Chondrocyte (in vitro differentiated cells): ENCODE measurements around the gene USF2. TPM values are rescaled to one million over a fixed set of nuclear protein-coding genes. Genes with fewer than 3 reads are reported as not detected.
A peak's percentile ranks its signal among the peaks of the same experiment; 100 is the strongest.

Experiments used
- DNase-seq: peaks from one replicate; pipeline ENCODE4 v3.0.0; 2021; ENCODE audit warnings: mixed read lengths, low spot score
- H3K27ac Mint-ChIP-seq: one replicate; pipeline ENCODE4 v1.8.0; 2021; ENCODE audit warnings: mild to moderate bottlenecking, moderate library complexity, mixed read lengths; ENCODE audit not compliant: unreplicated experiment
- H3K27me3 Mint-ChIP-seq: 2 replicates; pipeline ENCODE4 v1.8.0; 2021; ENCODE audit warnings: low read depth, mixed read lengths
- H3K36me3 Mint-ChIP-seq: 2 replicates; pipeline ENCODE4 v1.8.0; 2021; ENCODE audit warnings: low read depth, mixed read lengths
- H3K4me1 Mint-ChIP-seq: 2 replicates; pipeline ENCODE4 v1.8.0; 2021; ENCODE audit warnings: low read depth, mild to moderate bottlenecking, mixed read lengths
- H3K4me3 Mint-ChIP-seq: one replicate; pipeline ENCODE4 v1.8.0; 2021; ENCODE audit warnings: mild to moderate bottlenecking, moderate library complexity, mixed read lengths; ENCODE audit not compliant: unreplicated experiment
- H3K9me3 Mint-ChIP-seq: 2 replicates; pipeline ENCODE4 v1.8.0; 2021; ENCODE audit warnings: low read depth, mixed read lengths
- total RNA-seq: library from RNA; stranded (reverse); gene quantifications from 3 replicates; pipeline ENCODE4 v1.2.1, GENCODE V29; 2021
- TF ChIP-seq, protein P1 (sequence below): fragments of 200-600 bp; sonication (generic); IDR thresholded peaks from 2 replicates; pipeline ENCODE4 v1.5.0; 2021; ENCODE audit warnings: antibody characterized with exemption, mild to moderate bottlenecking, moderate library complexity

The USF2 gene
- total RNA-seq, 1 donor from 2014 or later = 86.1 TPM

GRCh38 chr19:35305181-35305580, 36.4 kb downstream of the USF2 start:
- no peaks in the 10 kb centered on the region for H3K4me1 Mint-ChIP-seq
- peaks cover 6% of the 10 kb centered on the region for H3K27me3 Mint-ChIP-seq
- TF ChIP-seq, protein P1, sequence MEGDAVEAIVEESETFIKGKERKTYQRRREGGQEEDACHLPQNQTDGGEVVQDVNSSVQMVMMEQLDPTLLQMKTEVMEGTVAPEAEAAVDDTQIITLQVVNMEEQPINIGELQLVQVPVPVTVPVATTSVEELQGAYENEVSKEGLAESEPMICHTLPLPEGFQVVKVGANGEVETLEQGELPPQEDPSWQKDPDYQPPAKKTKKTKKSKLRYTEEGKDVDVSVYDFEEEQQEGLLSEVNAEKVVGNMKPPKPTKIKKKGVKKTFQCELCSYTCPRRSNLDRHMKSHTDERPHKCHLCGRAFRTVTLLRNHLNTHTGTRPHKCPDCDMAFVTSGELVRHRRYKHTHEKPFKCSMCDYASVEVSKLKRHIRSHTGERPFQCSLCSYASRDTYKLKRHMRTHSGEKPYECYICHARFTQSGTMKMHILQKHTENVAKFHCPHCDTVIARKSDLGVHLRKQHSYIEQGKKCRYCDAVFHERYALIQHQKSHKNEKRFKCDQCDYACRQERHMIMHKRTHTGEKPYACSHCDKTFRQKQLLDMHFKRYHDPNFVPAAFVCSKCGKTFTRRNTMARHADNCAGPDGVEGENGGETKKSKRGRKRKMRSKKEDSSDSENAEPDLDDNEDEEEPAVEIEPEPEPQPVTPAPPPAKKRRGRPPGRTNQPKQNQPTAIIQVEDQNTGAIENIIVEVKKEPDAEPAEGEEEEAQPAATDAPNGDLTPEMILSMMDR = no peak
- no peak for DNase-seq
- no peaks in the 10 kb centered on the region for H3K36me3 Mint-ChIP-seq
- no peak overlapping the region for H3K4me3 Mint-ChIP-seq
- H3K27ac Mint-ChIP-seq = no peak overlapping the region
- H3K9me3 Mint-ChIP-seq = no peaks in the 10 kb centered on the region

GRCh38 chr19:35306473-35307246, 37.9 kb downstream of the USF2 start:
- H3K27ac Mint-ChIP-seq = no peak overlapping the region
- no peak overlapping the region for H3K4me3 Mint-ChIP-seq
- no peak for DNase-seq
- no peaks in the 10 kb centered on the region for H3K9me3 Mint-ChIP-seq
- H3K36me3 Mint-ChIP-seq = no peaks in the 10 kb centered on the region
- TF ChIP-seq, protein P1 = peak; percentile 39
- H3K4me1 Mint-ChIP-seq = no peaks in the 10 kb centered on the region
- peaks cover 6% of the 10 kb centered on the region for H3K27me3 Mint-ChIP-seq

GRCh38 chr19:35307931-35308330, 39.2 kb downstream of the USF2 start:
- Mint-ChIP-seq H3K36me3 (no peaks in the 10 kb centered on the region), H3K27ac (no peak overlapping the region), H3K4me3 (no peak overlapping the region), H3K27me3 (peaks cover 6% of the 10 kb centered on the region), H3K4me1 (no peaks in the 10 kb centered on the region), H3K9me3 (no peaks in the 10 kb centered on the region)
- TF ChIP-seq, protein P1 = no peak
- no peak for DNase-seq

GRCh38 chr19:35308910-35309309, 40.1 kb downstream of the USF2 start:
- TF ChIP-seq, protein P1 = no peak
- DNase-seq = no peak
- H3K4me1 Mint-ChIP-seq = peaks cover 2% of the 10 kb centered on the region
- H3K27ac Mint-ChIP-seq = no peak overlapping the region
- no peaks in the 10 kb centered on the region for H3K9me3 Mint-ChIP-seq
- H3K4me3 Mint-ChIP-seq = no peak overlapping the region
- H3K36me3 Mint-ChIP-seq = no peaks in the 10 kb centered on the region
- H3K27me3 Mint-ChIP-seq = peaks cover 4% of the 10 kb centered on the region

GRCh38 chr19:35309481-35310279, 40.9 kb downstream of the USF2 start:
- H3K27me3 Mint-ChIP-seq = no peaks in the 10 kb centered on the region
- H3K4me3 Mint-ChIP-seq = no peak overlapping the region
- DNase-seq = no peak
- peaks cover 2% of the 10 kb centered on the region for H3K4me1 Mint-ChIP-seq
- H3K9me3 Mint-ChIP-seq = no peaks in the 10 kb centered on the region
- H3K27ac Mint-ChIP-seq = no peak overlapping the region
- H3K36me3 Mint-ChIP-seq = no peaks in the 10 kb centered on the region
- TF ChIP-seq, protein P1 = no peak
